ENCODE measurements around the gene CTDSPL. TPM values are rescaled to one million over a fixed set of nuclear protein-coding genes. Genes with fewer than 3 reads are reported as not detected.

The CTDSPL gene
- total and polyA plus RNA-seq, 2 donors from 2014 or later, result 55.9 to 78.3 TPM

- peak overlapping the region in 1 of 2 donors; percentile 78 for H3K27ac ChIP-seq (ENCODE audit: low read depth in 2 of 2, low read length in 2 of 2)
- no peaks in the 10 kb centered on the region for H3K9me3 ChIP-seq (ENCODE audit: control insufficient read depth in 2 of 3, insufficient read depth in 1 of 3, low read length in 3 of 3)
- DNase-seq (peak in 3 of 5 donors; percentile 37 to 81 (median 52)), FAIRE-seq (no peak)
- H3K9ac ChIP-seq (ENCODE audit: low read length in 3 of 3), result peak overlapping the region in 1 of 3 donors; percentile 65
- H3K4me3 ChIP-seq (ENCODE audit: low read length in 3 of 3), result peak overlapping the region; percentile 24 to 76 (median 38)
- no peaks in the 10 kb centered on the region for H3K36me3 ChIP-seq (ENCODE audit: control insufficient read depth in 2 of 3, insufficient read depth in 3 of 3, low read length in 3 of 3)
- TF ChIP-seq CTCF (IDR thresholded peaks at IDR 0.05; ENCODE audit: borderline replicate concordance, extremely low read depth, insufficient read depth), result no peak
- no peaks in the 10 kb centered on the region for H3K27me3 ChIP-seq (ENCODE audit: control insufficient read depth, insufficient read depth, low read length)
- intact Hi-C loops (cut with DNase I), result no loop called here
- H3K4me1 ChIP-seq (ENCODE audit: control insufficient read depth in 2 of 3, insufficient read depth in 2 of 3, low read depth in 1 of 3, low read length in 3 of 3), result peaks cover 2 to 10% (median 6%) of the 10 kb centered on the region in 3 donors
Measured at GRCh38 chr3:38028621-38029361, 167.1 kb downstream of the CTDSPL start.

- H3K9ac ChIP-seq (ENCODE audit: low read length in 3 of 3), result peak within 1 kb of the TSS; percentile 44 to 87 (median 72)
- peak within 1 kb of the TSS; percentile 83 to 88 for H3K27ac ChIP-seq (ENCODE audit: low read depth in 2 of 2, low read length in 2 of 2)
Measured at GRCh38 chr3:38029400-38030125, 167.9 kb downstream of the CTDSPL start, which contains the start of gene PLCD1. Gene PLCD1 (minus strand): TSS chr3:38029642. CDS start chr3:38029539, 103 bp downstream.

More at GRCh38 chr3:38029400-38030125, 167.9 kb downstream of the CTDSPL start, which contains the start of gene PLCD1:
- intact Hi-C loops (cut with DNase I), result no loop called here
- DNase-seq, result peak; percentile 83 to 96 (median 86)
- Histone ChIP-seq H3K4me1 (ENCODE audit: control insufficient read depth in 2 of 3, insufficient read depth in 2 of 3, low read depth in 1 of 3, low read length in 3 of 3) (peaks cover 2 to 9% (median 6%) of the 10 kb centered on the region in 3 donors), H3K9me3 (ENCODE audit: control insufficient read depth in 2 of 3, insufficient read depth in 1 of 3, low read length in 3 of 3) (no peaks in the 10 kb centered on the region), H3K4me3 (ENCODE audit: low read length in 3 of 3) (peak within 1 kb of the TSS; percentile 64 to 76 (median 68)), H3K27me3 (ENCODE audit: control insufficient read depth, insufficient read depth, low read length) (no peaks in the 10 kb centered on the region), H3K36me3 (ENCODE audit: control insufficient read depth in 2 of 3, insufficient read depth in 3 of 3, low read length in 3 of 3) (no peaks in the 10 kb centered on the region)
- FAIRE-seq, result no peak
- no peak for TF ChIP-seq CTCF (IDR thresholded peaks at IDR 0.05; ENCODE audit: borderline replicate concordance, extremely low read depth, insufficient read depth)

Data from kidney (tissue), 14 donors.